Stimulated activated CD4-positive, alpha-beta T cell treated with anti-CD3 and anti-CD28 coated beads, Interleukin-4, amount 100 ng/mL, for 4 hours (primary cell): ENCODE results near the gene INTS2.
"Not testable (repeated sequence)": the region's sequence is repeated elsewhere in the genome, so short reads cannot be mapped to it uniquely, and the experiment has no call there.

Experiments used
- DNase-seq, 2 experiments: peaks; one replicate each; pipeline ENCODE4 v3.0.0-alpha.2; 2020

The INTS2 gene

GRCh38 chr17:61847659-61848058, 80.1 kb downstream of the INTS2 start:
- no peak for DNase-seq

DNA sequence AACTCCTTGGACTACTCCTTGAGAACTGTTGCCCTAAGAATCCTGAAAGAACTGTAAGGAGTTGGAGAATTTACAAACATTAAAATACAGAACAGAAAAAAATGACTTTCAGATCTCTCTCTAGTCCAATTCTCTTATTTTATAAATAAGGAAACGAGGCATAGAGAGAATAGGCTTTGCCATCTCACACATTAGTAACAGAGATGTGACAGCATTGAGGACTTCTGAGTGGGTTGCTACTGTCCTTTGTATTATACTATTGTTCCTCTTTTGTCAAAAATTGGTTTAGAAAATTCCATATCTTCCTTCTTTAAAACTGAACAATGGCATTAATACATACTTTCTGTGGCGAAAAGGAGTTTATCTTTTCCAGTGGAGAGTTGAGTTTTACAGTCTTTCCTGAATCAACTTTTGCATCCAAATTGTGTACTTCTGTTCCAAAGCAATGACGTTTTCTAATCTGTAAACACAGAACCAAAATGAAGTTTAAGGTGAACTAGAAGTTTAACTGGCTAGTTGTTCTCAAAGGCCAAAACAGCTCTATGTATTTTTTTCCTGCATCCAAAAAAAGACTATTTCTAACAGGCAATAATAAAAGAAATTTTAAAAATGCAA, 80.9 kb downstream of the INTS2 start:
- no peak for DNase-seq

- DNase-seq: no peak
Observed at GRCh38 chr17:61846088-61846487, 81.7 kb downstream of the INTS2 start.

- no peak for DNase-seq
Observed at GRCh38 chr17:61843435-61843834, 84.3 kb downstream of the INTS2 start.

DNA sequence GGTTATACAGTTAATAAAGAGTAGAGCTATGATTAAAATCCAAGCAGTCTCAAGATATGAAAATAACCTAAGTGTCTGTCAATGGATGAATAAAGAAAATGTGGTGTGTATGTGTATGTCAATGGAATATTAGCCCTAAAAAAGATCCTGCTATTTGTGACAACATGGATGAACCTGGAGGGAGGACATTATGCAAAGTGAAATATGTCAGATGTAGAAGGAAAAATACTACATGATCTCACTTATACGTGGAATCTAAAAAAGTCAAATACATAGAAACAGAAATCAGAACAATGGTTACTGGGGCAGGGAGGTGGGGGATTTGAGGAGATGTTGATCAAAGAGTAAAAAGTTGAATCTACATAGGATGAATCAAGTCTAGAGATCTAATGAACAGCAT, 84.9 kb downstream of the INTS2 start:
- DNase-seq: no peak

- no peak for DNase-seq
Observed at GRCh38 chr17:61839300-61839786, 88.4 kb downstream of the INTS2 start.

DNA sequence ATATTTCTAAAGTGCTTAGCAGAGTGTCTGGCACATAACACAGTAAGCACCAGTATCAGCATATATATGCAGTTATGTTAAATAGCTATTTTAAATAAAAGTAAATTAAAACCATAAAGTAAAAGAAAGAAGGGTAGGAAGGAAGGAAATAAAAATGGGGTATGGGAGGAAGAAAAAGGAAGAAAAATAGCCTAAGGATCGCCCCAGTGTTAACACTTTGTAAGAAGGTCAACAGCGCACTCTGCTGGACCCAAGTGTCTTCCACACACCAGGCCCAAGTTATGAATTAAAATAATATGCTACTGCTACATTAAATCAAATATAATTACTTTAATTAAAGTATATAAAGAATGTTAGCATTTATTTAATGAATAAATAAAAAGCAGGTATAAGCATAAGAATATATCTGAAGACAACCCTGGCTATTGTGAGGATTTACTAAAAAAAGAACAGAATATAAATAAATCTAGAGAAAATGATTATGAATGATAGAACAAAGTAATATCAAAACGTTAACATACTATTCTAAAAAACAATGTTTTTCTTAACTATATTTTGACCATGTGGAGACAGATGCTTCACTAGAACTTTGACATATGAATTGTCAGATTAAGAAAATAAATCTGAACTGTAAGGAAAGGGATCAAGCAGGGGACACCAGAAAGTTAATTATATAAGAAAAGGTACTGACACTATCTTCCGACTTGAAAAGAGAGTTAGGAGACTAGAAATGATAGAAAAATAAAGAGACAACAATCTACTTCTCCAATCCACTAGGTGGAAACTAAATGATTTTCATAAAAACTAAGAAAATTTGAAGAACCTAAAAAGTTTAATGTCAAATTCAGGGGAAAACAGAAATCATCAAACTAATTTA, 90.4 kb downstream of the INTS2 start:
- DNase-seq: peak; percentile 15 to 42

- DNase-seq: no peak
Observed at GRCh38 chr17:61836266-61837174, 91.3 kb downstream of the INTS2 start.

- no peak for DNase-seq
Observed at GRCh38 chr17:61835606-61836005, 92.2 kb downstream of the INTS2 start.

- DNase-seq: no peak
Observed at GRCh38 chr17:61834610-61835009, 93.2 kb downstream of the INTS2 start.

- DNase-seq: no peak
Observed at GRCh38 chr17:61833536-61834193, 94.1 kb downstream of the INTS2 start.

- no peak for DNase-seq
Observed at GRCh38 chr17:61832463-61832862, 95.3 kb downstream of the INTS2 start.

- no peak for DNase-seq
Observed at GRCh38 chr17:61831099-61831498, 96.7 kb downstream of the INTS2 start.

DNA sequence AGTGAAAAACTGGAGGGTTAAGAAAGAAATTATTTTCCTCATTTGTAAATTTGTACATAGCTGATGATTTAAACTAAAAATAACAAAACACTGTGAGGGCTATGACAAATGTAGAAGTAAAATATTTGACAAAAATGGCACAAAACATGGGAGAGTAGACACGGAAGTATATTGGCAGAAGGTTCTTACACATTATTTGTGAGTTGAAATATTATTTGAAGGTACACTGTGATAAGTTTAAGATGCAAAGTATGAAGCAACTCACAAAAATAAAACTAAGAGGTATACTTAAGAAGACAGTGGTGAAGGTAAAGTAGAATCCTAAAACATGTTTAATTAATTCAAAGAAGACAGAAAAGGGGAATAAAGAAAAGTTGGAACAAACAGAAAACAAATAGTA, 99.1 kb downstream of the INTS2 start:
- DNase-seq: no peak

GRCh38 chr17:61827649-61828395, 100.0 kb downstream of the INTS2 start:
- no peak for DNase-seq

DNA sequence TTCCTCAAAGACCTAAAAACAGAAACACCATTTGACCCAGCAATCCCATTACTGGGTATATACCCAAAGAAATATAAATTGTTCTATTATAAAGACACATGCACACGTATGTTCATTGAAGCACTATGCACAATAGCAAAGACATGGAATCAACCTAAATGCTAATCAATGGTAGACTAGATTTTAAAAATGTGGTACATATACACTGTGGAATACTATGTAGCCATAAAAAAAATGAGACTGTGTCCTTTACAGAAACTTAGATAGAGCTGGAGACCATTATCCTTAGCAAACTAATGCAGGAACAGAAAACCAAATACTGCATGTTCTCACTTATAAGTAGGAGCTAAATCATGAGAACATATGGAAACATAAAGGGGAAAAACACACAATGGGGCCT, 100.9 kb downstream of the INTS2 start:
- not testable (repeated sequence) for DNase-seq

GRCh38 chr17:61826198-61826597, 101.6 kb downstream of the INTS2 start:
- DNase-seq: not testable (repeated sequence)

- DNase-seq: no peak
Observed at GRCh38 chr17:61825448-61826137, 102.2 kb downstream of the INTS2 start.

DNA sequence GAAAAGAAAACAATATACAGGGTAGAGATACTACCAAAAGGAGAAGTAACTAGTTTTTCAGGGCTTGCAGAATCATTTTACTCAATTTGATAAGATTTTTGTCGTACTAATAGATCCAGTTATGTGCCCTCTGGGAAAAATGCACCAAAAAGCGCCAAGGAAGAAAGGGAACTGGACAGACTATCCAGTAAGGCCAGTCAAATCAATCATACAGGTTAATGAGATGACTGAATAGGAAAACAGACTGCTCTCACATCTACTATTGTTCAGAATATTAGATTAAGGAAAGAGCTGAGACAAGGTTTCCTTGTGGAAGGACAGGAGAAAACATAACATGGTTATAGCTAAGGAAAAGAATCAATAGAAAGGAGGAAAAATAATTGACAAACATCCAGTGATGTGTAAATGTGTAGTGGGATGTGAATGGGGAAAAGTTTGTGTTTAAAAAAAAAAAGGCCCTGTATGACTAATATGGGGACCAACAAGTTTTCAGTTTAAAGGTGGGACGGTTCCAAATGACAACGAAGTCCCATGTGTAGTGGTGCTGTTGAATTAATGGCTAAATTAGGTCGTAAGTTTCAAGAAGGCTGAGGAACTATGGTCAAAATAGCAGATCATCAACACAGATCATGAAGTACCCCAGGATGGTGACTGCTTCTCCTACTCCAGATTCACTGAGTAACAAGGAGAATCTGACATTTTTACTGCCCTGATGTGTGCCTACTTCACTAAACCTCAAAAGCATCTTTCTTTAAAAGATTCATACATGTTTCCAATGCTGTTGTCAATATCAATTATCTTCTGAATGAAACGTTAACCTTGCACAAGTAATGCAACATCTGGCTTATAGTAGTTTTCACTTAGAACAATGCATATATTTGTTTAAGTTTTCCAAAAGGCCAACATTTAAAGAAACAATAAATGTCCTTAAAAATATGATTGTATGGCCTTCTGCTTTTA, 105.2 kb downstream of the INTS2 start:
- no peak for DNase-seq

GRCh38 chr17:61821655-61822054, 106.1 kb downstream of the INTS2 start:
- no peak for DNase-seq
